Adrenal gland (tissue), 12 donors: ENCODE results near the gene L2HGDH. TPM values are rescaled to one million over a fixed set of nuclear protein-coding genes. Genes with fewer than 3 reads are reported as not detected.

Experiments
- DNase-seq, 7 donors: peaks; one replicate each; pipeline ENCODE4 v3.0.0-alpha.2; 2019 to 2020
- H3K27ac ChIP-seq, 5 donors: fragments of 200-600 bp; sonication (generic) in 4 of 5; 1 replicate in 3 of 5; 2 replicates in 2 of 5; pipeline versions ENCODE4 v1.5.1 to v1.8.0; 2016 to 2020; ENCODE audit warnings: mild to moderate bottlenecking in 1 of 5
- H3K27me3 ChIP-seq: fragments of 200-600 bp; 2 replicates; pipeline ENCODE4 v1.8.0; 2021
- H3K36me3 ChIP-seq, 2 donors: fragments of 200-600 bp; replicated peaks in 1 of 2; 1 replicate in 1 of 2; 2 replicates in 1 of 2; pipeline versions ENCODE4 v1.5.1 to v1.8.0; 2018 to 2022
- H3K4me1 ChIP-seq, 2 donors: fragments of 200-600 bp; replicated peaks in 1 of 2; 1 replicate in 1 of 2; 2 replicates in 1 of 2; pipeline versions ENCODE4 v1.5.1 to v1.8.0; 2018 to 2021
- H3K4me3 ChIP-seq, 4 donors: fragments of 200-600 bp; sonication (generic) in 3 of 4; one replicate each; pipeline ENCODE4 v1.5.1; 2016 to 2018
- H3K9me3 ChIP-seq, 3 donors: fragments of 200-600 bp; sonication (generic) in 1 of 3; replicated peaks in 1 of 3; 1 replicate in 2 of 3; 2 replicates in 1 of 3; pipeline versions ENCODE4 v1.5.1 to v1.8.0; 2016 to 2021
- CTCF ChIP-seq, 6 experiments: fragments of 450-650 bp in 4 of 6; fragments of 200-600 bp in 2 of 6; sonication (generic) in 1 of 6; IDR thresholded peaks; 1 replicate in 5 of 6; 2 replicates in 1 of 6; pipeline versions ENCODE4 v1.5.1 to v1.8.0; 2016 to 2021; ENCODE audit warnings: antibody characterized with exemption in 6 of 6, mild to moderate bottlenecking in 2 of 6, moderate library complexity in 1 of 6
- POLR2A ChIP-seq, 2 donors: fragments of 450-650 bp; IDR thresholded peaks; one replicate each; pipeline ENCODE4 v1.6.1; 2017; ENCODE audit warnings: antibody characterized with exemption in 2 of 2, mild to moderate bottlenecking in 2 of 2, moderate library complexity in 1 of 2
- WGBS, 4 donors: extraction: QIAGEN DNeasy Blood & Tissue Kit in 2 of 4; methylation state at CpG; one replicate each; pipeline versions ENCODE4 v1.1.5 to v1.1.7; 2013 to 2017; 5-methylcytosine and 5-hydroxymethylcytosine counted together
- intact Hi-C, 2 donors: fragments of 100-400 bp; cut with DNase I; formaldehyde crosslinking; loops; one replicate each; pipeline versions ENCODE4 v1.14.1 to v1.15.0; 2022 to 2023
- microRNA-seq, 3 donors: library from miRNA; unstranded; fragments of <30 nt; microRNA quantifications; one replicate each; pipeline ENCODE4, GENCODE V29; 2017 to 2020
- polyA plus RNA-seq, 3 donors: library from polyadenylated mRNA; stranded (reverse); fragments of 200-250 nt in 2 of 3; fragments of 350-450 nt in 1 of 3; fragmentation: Illumina TruSeq in 1 of 3; extraction: RNeasy Lipid Tissue Mini Kit (QIAGEN cat#74804) in 1 of 3; gene quantifications; one replicate each; pipeline ENCODE4 v1.2.3, GENCODE V29; 2013 to 2014
- small RNA-seq, 2 donors: library from RNA; depleted of rRNA; stranded (forward); fragments of <200 nt; gene quantifications; one replicate each; pipeline ENCODE3, GENCODE V24; 2016
- total RNA-seq, 9 donors: library from RNA; depleted of rRNA in 4 of 9; stranded (reverse); fragments of >200 nt in 4 of 9; fragments of 120-200 nt in 1 of 9; fragmentation: NEBNext Ultra II Directional in 1 of 9; extraction: Animal tissue kit (Norgen Biotek cat#: 25700) in 1 of 9; gene quantifications; one replicate each; pipeline versions ENCODE4 v1.1.0 to v1.2.4, GENCODE V29; 2013 to 2023
- donor health status: healthy with polysubstance abuse.
- donor health status: Bipolar disorder and iron deficiency.
- donor health status: DM: yes; HTN: yes; CAD: no.
- donor health status: DM: no; HTN: no; CAD: no.
- donor health status: DM: no; HTN: no; CAD: no.
- donor health status: DM: yes; HTN: yes; CAD: no.

Gene L2HGDH
- total and polyA plus RNA-seq, 12 donors = 1.2 to 8.9 (median 4.8) TPM

- no peak overlapping the region for H3K4me3 ChIP-seq
- TF ChIP-seq POLR2A (IDR thresholded peaks at IDR 0.05) (no peak), CTCF (IDR thresholded peaks at IDR 0.05) (no peak)
- 77 to 86% (median 82%) methylated on average over 1 of the region's 1 CpG for WGBS, 4 donors
Measured at GRCh38 chr14:50210074-50210473, 102.0 kb downstream of the L2HGDH start.

GRCh38 chr14:50198499-50198898 lies 113.5 kb downstream of the L2HGDH start:
- no peak for TF ChIP-seq POLR2A (IDR thresholded peaks at IDR 0.05)
- TF ChIP-seq CTCF (IDR thresholded peaks at IDR 0.05) = no peak
- H3K27ac ChIP-seq = no peak overlapping the region
- intact Hi-C loops = no loop called here
- no peaks in the 10 kb centered on the region for H3K27me3 ChIP-seq
- WGBS, 4 donors = 96 to 98% (median 97%) methylated on average over 2 of the region's 2 CpGs
- no peak for DNase-seq
- H3K9me3 ChIP-seq = no peaks in the 10 kb centered on the region
- H3K4me3 ChIP-seq = no peak overlapping the region
- H3K4me1 ChIP-seq = peaks cover 0 to 4% of the 10 kb centered on the region in 2 donors
- peaks cover 0 to 35% of the 10 kb centered on the region in 2 donors for H3K36me3 ChIP-seq

More at GRCh38 chr14:50210074-50210473, 102.0 kb downstream of the L2HGDH start:
- Histone ChIP-seq H3K36me3 (no peaks in the 10 kb centered on the region), H3K9me3 (no peaks in the 10 kb centered on the region), H3K4me1 (peaks cover 11 to 25% of the 10 kb centered on the region in 2 donors), H3K27ac (no peak overlapping the region), H3K27me3 (no peaks in the 10 kb centered on the region)
- DNase-seq = no peak
- intact Hi-C loops = no loop called here

- intact Hi-C loops = no loop called here
- Histone ChIP-seq H3K4me1 (no peaks in the 10 kb centered on the region), H3K27ac (no peak overlapping the region), H3K9me3 (no peaks in the 10 kb centered on the region), H3K36me3 (peaks cover 0 to 14% of the 10 kb centered on the region in 2 donors), H3K27me3 (no peaks in the 10 kb centered on the region), H3K4me3 (no peak overlapping the region)
- 87 to 89% (median 88%) methylated on average over 1 of the region's 1 CpG for WGBS, 4 donors
- no peak for DNase-seq
- TF ChIP-seq CTCF (IDR thresholded peaks at IDR 0.05) (no peak), POLR2A (IDR thresholded peaks at IDR 0.05) (no peak)
Measured at GRCh38 chr14:50191499-50191898, 120.5 kb downstream of the L2HGDH start.

Small RNA genes within 50 kb of the gene (microRNA-seq; reads per million reads assigned to microRNA genes)
- gene MIR4504 = 0 to 0.38 (median 0) reads per million in 3 donors

Small RNA genes within 50 kb of the gene (small RNA-seq; reads per million reads assigned to genes)
- 0 reads per million in 2 donors for gene MIR4504

Other genes starting within 250 kb of the L2HGDH start
- gene VCPKMT, start 195.7 kb downstream of the L2HGDH start, total RNA-seq = 10 to 100 TPM in 1 of 9 donors, 1 to 10 TPM in 8; 1.0 to 14.2 (median 8.1) TPM
- 10 to 100 TPM in 2 of 3 donors, 1 to 10 TPM in 1; 7.7 to 31.2 (median 13.4) TPM for gene VCPKMT, start 195.7 kb downstream of the L2HGDH start, polyA plus RNA-seq
- 10 to 100 TPM; 17.9 to 36.6 (median 28.5) TPM for gene SOS2, start 80.7 kb downstream of the L2HGDH start, total RNA-seq
- gene SOS2, start 80.7 kb downstream of the L2HGDH start, polyA plus RNA-seq = 10 to 100 TPM in 1 of 3 donors, 1 to 10 TPM in 2; 6.1 to 39.1 (median 9.6) TPM
- 10 to 100 TPM in 6 of 9 donors, 1 to 10 TPM in 3; 4.8 to 19.9 (median 13.5) TPM for gene DMAC2L, start 95 bp upstream of the L2HGDH start, total RNA-seq
- gene DMAC2L, start 95 bp upstream of the L2HGDH start, polyA plus RNA-seq = 10 to 100 TPM in 2 of 3 donors, 1 to 10 TPM in 1; 9.4 to 15.0 (median 12.3) TPM
- gene CDKL1, start 84.7 kb upstream of the L2HGDH start, total RNA-seq = 10 to 100 TPM in 4 of 9 donors, 1 to 10 TPM in 5; 1.8 to 17.2 (median 8.1) TPM
- 1 to 10 TPM; 1.5 to 8.3 (median 3.1) TPM for gene CDKL1, start 84.7 kb upstream of the L2HGDH start, polyA plus RNA-seq
- gene MAP4K5, start 220.3 kb upstream of the L2HGDH start, total RNA-seq = 100 to 1,000 TPM in 3 of 9 donors, 10 to 100 TPM in 6; 19.7 to 205 (median 36.6) TPM
- gene MAP4K5, start 220.3 kb upstream of the L2HGDH start, polyA plus RNA-seq = 10 to 100 TPM in 2 of 3 donors, 1 to 10 TPM in 1; 9.2 to 17.5 (median 16.8) TPM
- 1 to 10 TPM; 2.1 to 7.4 (median 6.2) TPM for gene ATL1, start 247.9 kb upstream of the L2HGDH start, total RNA-seq
- 10 to 100 TPM in 1 of 3 donors, 1 to 10 TPM in 2; 2.4 to 10.1 (median 2.7) TPM for gene ATL1, start 247.9 kb upstream of the L2HGDH start, polyA plus RNA-seq